HG03432 (cell line): ENCODE data around the gene C1QTNF12.

ENCODE experiments used
- ATAC-seq: cut with Tn5 transposase; IDR thresholded peaks from one replicate; pipeline ENCODE4 v1.9.1; 2021; ENCODE audit warnings: mild to moderate bottlenecking, moderate library complexity; ENCODE audit not compliant: unreplicated experiment

The C1QTNF12 gene

GRCh38 chr1:1241588-1242219 lies 4.8 kb downstream of the C1QTNF12 start:
- ATAC-seq, result no peak

- ATAC-seq, result no peak
These were observed 5.5 kb downstream of the C1QTNF12 start for GRCh38 chr1:1240822-1241587.

- ATAC-seq, result no peak
These were observed 6.2 kb downstream of the C1QTNF12 start for GRCh38 chr1:1240348-1240732.

GRCh38 chr1:1239614-1240347 lies 6.7 kb downstream of the C1QTNF12 start:
- ATAC-seq, result no peak

GRCh38 chr1:1239227-1239613 lies 7.3 kb downstream of the C1QTNF12 start:
- no peak for ATAC-seq

GRCh38 chr1:1238702-1239178 lies 7.8 kb downstream of the C1QTNF12 start:
- ATAC-seq, result no peak

GRCh38 chr1:1237874-1238701 lies 8.4 kb downstream of the C1QTNF12 start:
- ATAC-seq, result no peak

- no peak for ATAC-seq
These were observed 9.3 kb downstream of the C1QTNF12 start for GRCh38 chr1:1236945-1237873.

GRCh38 chr1:1236176-1236763 lies 10.3 kb downstream of the C1QTNF12 start:
- ATAC-seq, result no peak

GRCh38 chr1:1235016-1235744 lies 11.3 kb downstream of the C1QTNF12 start:
- ATAC-seq, result no peak

- ATAC-seq, result no peak
These were observed 12.2 kb downstream of the C1QTNF12 start for GRCh38 chr1:1234180-1234808.

GRCh38 chr1:1233567-1233892 lies 13.0 kb downstream of the C1QTNF12 start:
- ATAC-seq, result no peak

- ATAC-seq, result no peak
These were observed 13.5 kb downstream of the C1QTNF12 start for GRCh38 chr1:1232796-1233566.

- peak; percentile 6 for ATAC-seq
These were observed 14.2 kb downstream of the C1QTNF12 start, which contains the start of gene B3GALT6 for GRCh38 chr1:1232208-1232795. Gene B3GALT6, plus strand, starts transcription at chr1:1232237. Its CDS starts 42 bp downstream, at chr1:1232279.

GRCh38 chr1:1231400-1232207 lies 14.9 kb downstream of the C1QTNF12 start, which contains the start of gene SDF4:
Gene SDF4, minus strand, starts transcription at chr1:1232001. Its CDS starts 3,229 bp downstream, at chr1:1228772.
- ATAC-seq, result peak; percentile 89
